Loucy (cell line): Measurements from ENCODE around the gene KEAP1.

Experiments used
- H2AFZ ChIP-seq: fragments of 200-600 bp; sonication (generic); 2 replicates; pipeline ENCODE4 v1.6.0; 2016; ENCODE audit warnings: antibody characterized with exemption, mild to moderate bottlenecking, low read length, moderate library complexity
- H3F3A ChIP-seq: fragments of 200-600 bp; 2 replicates; pipeline ENCODE4 v1.6.0; 2016; ENCODE audit warnings: antibody characterized with exemption, low read depth, mild to moderate bottlenecking
- H3K27me3 ChIP-seq: fragments of 200-600 bp; sonication (generic); 2 replicates; pipeline ENCODE4 v1.6.1; 2014; ENCODE audit warnings: low read length, mild to moderate bottlenecking; ENCODE audit not compliant: insufficient read depth, poor library complexity, severe bottlenecking
- H3K36me3 ChIP-seq: fragments of 200-600 bp; sonication (generic); 2 replicates; pipeline ENCODE4 v1.6.1; 2016; ENCODE audit warnings: low read length; ENCODE audit not compliant: insufficient read depth
- H3K4me1 ChIP-seq: fragments of 200-600 bp; sonication (generic); 2 replicates; pipeline ENCODE4 v1.5.1; 2014; ENCODE audit warnings: low read length, mild to moderate bottlenecking; ENCODE audit not compliant: insufficient read depth, poor library complexity, severe bottlenecking
- H3K4me2 ChIP-seq: fragments of 200-600 bp; sonication (generic); 2 replicates; pipeline ENCODE4 v1.6.0; 2014; ENCODE audit warnings: antibody characterized with exemption, low read length, low read depth, mild to moderate bottlenecking; ENCODE audit not compliant: poor library complexity, severe bottlenecking
- H3K4me3 ChIP-seq: fragments of 200-600 bp; sonication (generic); 2 replicates; pipeline ENCODE4 v1.5.1; 2014; ENCODE audit warnings: low read length, mild to moderate bottlenecking, mixed read lengths; ENCODE audit not compliant: poor library complexity, severe bottlenecking
- H3K79me2 ChIP-seq: fragments of 200-600 bp; sonication (generic); 2 replicates; pipeline ENCODE4 v1.6.1; 2014; ENCODE audit warnings: low read length; ENCODE audit not compliant: insufficient read depth
- H3K9ac ChIP-seq: fragments of 200-600 bp; sonication (generic); 2 replicates; pipeline ENCODE4 v1.6.0; 2014; ENCODE audit warnings: mild to moderate bottlenecking, low read depth, low read length, moderate library complexity; ENCODE audit not compliant: poor library complexity, severe bottlenecking
- H3K9me2 ChIP-seq: fragments of 200-600 bp; sonication (generic); replicated peaks from 2 replicates; pipeline ENCODE4 v1.6.1; 2016; ENCODE audit warnings: low read depth, low read length, mixed read lengths
- H3K9me3 ChIP-seq: fragments of 200-600 bp; sonication (generic); 2 replicates; pipeline ENCODE4 v1.6.1; 2014; ENCODE audit warnings: mild to moderate bottlenecking, antibody characterized with exemption, low read length, low read depth; ENCODE audit not compliant: insufficient read depth
- H4K20me1 ChIP-seq: fragments of 200-600 bp; sonication (generic); 2 replicates; pipeline ENCODE4 v1.6.0; 2014; ENCODE audit warnings: antibody characterized with exemption, low read length, mild to moderate bottlenecking; ENCODE audit not compliant: insufficient read depth, poor library complexity, severe bottlenecking
- CTCF ChIP-seq: fragments of 200-600 bp; sonication (generic); conservative IDR thresholded peaks from 2 replicates; pipeline ENCODE4 v1.5.1; 2014; ENCODE audit warnings: mild to moderate bottlenecking, antibody characterized with exemption, low read length
- EZH2phosphoT487 ChIP-seq: fragments of 200-600 bp; IDR thresholded peaks from 2 replicates; pipeline ENCODE4 v1.6.1; 2018; ENCODE audit warnings: antibody characterized with exemption, mild to moderate bottlenecking, moderate library complexity, borderline replicate concordance

KEAP1 gene

DNA sequence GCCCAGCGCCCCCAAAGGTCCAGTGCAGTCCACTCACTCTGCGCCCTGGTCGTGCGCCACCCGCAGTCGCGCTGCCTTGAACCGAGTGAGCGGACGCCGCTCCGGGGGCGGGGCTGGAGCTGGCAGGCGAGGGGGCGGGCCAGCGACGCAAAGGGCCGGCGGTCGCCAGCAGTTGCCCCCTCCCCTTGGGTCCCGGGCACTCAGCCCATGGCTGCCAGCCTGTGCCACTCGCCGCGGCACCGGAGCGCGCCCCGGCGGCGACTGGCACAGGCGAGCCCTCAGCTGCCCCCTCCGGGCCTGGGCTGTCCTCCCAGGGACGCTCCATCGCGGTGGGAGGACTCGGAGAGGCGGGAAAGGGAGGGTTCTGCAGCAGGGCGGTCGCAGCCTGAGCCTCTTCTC lies 14.2 kb upstream of the KEAP1 start, which contains the start of gene S1PR5:
Gene S1PR5 (minus strand): TSS at position 87 of the 399 bp plus-strand sequence. CDS start 2,436 bp downstream, outside the sequence.
- no peak for TF ChIP-seq CTCF
- no peak for TF ChIP-seq EZH2phosphoT487
- H3K27me3 ChIP-seq, result no peaks in the 10 kb centered on the region
- H3K9ac ChIP-seq, result no peak within 1 kb of the TSS

DNA sequence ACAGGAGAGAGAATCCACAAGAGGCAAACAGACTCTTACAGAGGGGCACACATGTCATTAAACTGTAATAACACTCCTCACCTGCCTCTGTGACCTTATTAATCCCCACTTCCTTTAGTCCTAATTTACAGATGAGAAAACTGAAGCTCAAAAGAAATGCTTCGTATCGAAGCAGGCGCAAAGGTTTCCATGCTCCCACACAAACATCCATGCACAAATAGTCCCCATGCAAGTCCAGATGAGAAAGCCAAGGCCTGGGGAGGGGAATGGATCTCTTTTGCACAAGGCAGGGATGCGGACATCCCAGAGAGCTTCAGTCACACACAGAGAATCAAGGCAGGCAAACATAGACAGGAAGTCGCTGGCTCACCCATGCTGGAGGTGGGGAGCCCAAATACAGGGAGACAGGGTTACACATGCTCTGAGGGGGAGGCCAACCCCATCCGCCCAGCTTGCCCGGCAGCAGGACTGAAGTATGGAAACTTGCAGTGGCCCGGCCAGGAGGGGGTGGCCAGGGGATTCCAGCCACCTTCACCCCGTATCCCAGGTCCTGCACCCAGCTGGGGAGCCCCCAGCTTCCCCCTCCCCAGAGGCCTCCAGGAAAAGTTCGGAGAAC lies 13.6 kb upstream of the KEAP1 start:
- Histone ChIP-seq H3K9me2 (no peaks in the 10 kb centered on the region), H3K36me3 (no peaks in the 10 kb centered on the region), H3K4me2 (no peak overlapping the region), H3K9me3 (no peaks in the 10 kb centered on the region), H4K20me1 (no peaks in the 10 kb centered on the region), H3K4me3 (no peak overlapping the region), H3K79me2 (no peaks in the 10 kb centered on the region), H3K27me3 (no peaks in the 10 kb centered on the region), H3K4me1 (peaks cover 4% of the 10 kb centered on the region), H3K9ac (no peak overlapping the region), H2AFZ (peak overlapping the region; percentile 65; the same call in 1 of the 2 replicates), H3F3A (no peaks in the 10 kb centered on the region)
- TF ChIP-seq CTCF (no peak), EZH2phosphoT487 (no peak)

More for the DNA sequence above, 14.2 kb upstream of the KEAP1 start, which contains the start of gene S1PR5:
- no peaks in the 10 kb centered on the region for H3K36me3 ChIP-seq
- no peaks in the 10 kb centered on the region for H3F3A ChIP-seq
- no peaks in the 10 kb centered on the region for H4K20me1 ChIP-seq
- H3K4me3 ChIP-seq, result no peak within 1 kb of the TSS
- H3K4me1 ChIP-seq, result peaks cover 4% of the 10 kb centered on the region
- no peaks in the 10 kb centered on the region for H3K79me2 ChIP-seq
- no peaks in the 10 kb centered on the region for H3K9me3 ChIP-seq
- H3K4me2 ChIP-seq, result no peak within 1 kb of the TSS
- H3K9me2 ChIP-seq, result no peaks in the 10 kb centered on the region
- peak within 1 kb of the TSS; percentile 65; the same call in 1 of the 2 replicates for H2AFZ ChIP-seq

GRCh38 chr19:10516064-10516385 lies 12.9 kb upstream of the KEAP1 start:
- H3K4me2 ChIP-seq, result no peak overlapping the region
- peaks cover 4% of the 10 kb centered on the region for H3K4me1 ChIP-seq

More at GRCh38 chr19:10516064-10516385, 12.9 kb upstream of the KEAP1 start:
- H3F3A ChIP-seq, result no peaks in the 10 kb centered on the region
- H3K9ac ChIP-seq, result no peak overlapping the region
- H4K20me1 ChIP-seq, result no peaks in the 10 kb centered on the region
- H3K27me3 ChIP-seq, result no peaks in the 10 kb centered on the region
- no peaks in the 10 kb centered on the region for H3K9me2 ChIP-seq
- no peak overlapping the region for H2AFZ ChIP-seq
- no peaks in the 10 kb centered on the region for H3K79me2 ChIP-seq
- H3K4me3 ChIP-seq, result no peak overlapping the region
- no peaks in the 10 kb centered on the region for H3K36me3 ChIP-seq
- TF ChIP-seq EZH2phosphoT487 (no peak), CTCF (no peak)
- H3K9me3 ChIP-seq, result no peaks in the 10 kb centered on the region
